Keratinocyte (primary cell): Measurements from ENCODE around the gene RND3. TPM values are rescaled to one million over a fixed set of nuclear protein-coding genes. Genes with fewer than 3 reads are reported as not detected.

ENCODE experiments used
- DNase-seq: peaks from one replicate; pipeline ENCODE4 v3.0.0-alpha.2; 2011; ENCODE audit warnings: low read depth, missing footprints, low spot score
- FAIRE-seq: peaks from 2 replicates; lab custom pipeline; 2011; peaks lifted over from hg19 to GRCh38; lab: Jason Lieb, UNC
- H2AFZ ChIP-seq: 2 replicates; pipeline ENCODE4 v1.6.0; 2012; ENCODE audit warnings: low read length, control low read depth, inconsistent platforms; ENCODE audit not compliant: control insufficient read depth
- H3K27ac ChIP-seq: 2 replicates; pipeline ENCODE4 v1.5.1; 2011; ENCODE audit warnings: low read length; ENCODE audit not compliant: control insufficient read depth, insufficient read depth
- H3K27me3 ChIP-seq: 3 replicates; pipeline ENCODE4 v1.6.0; 2011; ENCODE audit warnings: low read length; ENCODE audit not compliant: control insufficient read depth, insufficient read depth; ENCODE audit errors: extremely low read depth
- H3K36me3 ChIP-seq, 2 experiments: 2 replicates in 1 of 2; 3 replicates in 1 of 2; pipeline ENCODE4 v1.5.1; 2011; ENCODE audit warnings: low read length in 2 of 2, mild to moderate bottlenecking in 1 of 2; ENCODE audit not compliant: control insufficient read depth in 2 of 2, insufficient read depth in 2 of 2; ENCODE audit errors: extremely low read depth in 1 of 2
- H3K4me1 ChIP-seq: 3 replicates; pipeline ENCODE4 v1.5.1; 2011; ENCODE audit warnings: low read length; ENCODE audit not compliant: control insufficient read depth, insufficient read depth; ENCODE audit errors: extremely low read depth
- H3K4me2 ChIP-seq: 3 replicates; pipeline ENCODE4 v1.6.0; 2011; ENCODE audit warnings: low read depth, low read length; ENCODE audit not compliant: control insufficient read depth, insufficient read depth; ENCODE audit errors: extremely low read depth
- H3K4me3 ChIP-seq, 3 experiments: fragments of 200-600 bp in 1 of 3; sonication (generic) in 1 of 3; 2 replicates in 2 of 3; 3 replicates in 1 of 3; pipeline ENCODE4 v1.5.1; 2011 to 2016; ENCODE audit warnings: low read length in 3 of 3, mild to moderate bottlenecking in 3 of 3, control low read depth in 2 of 3, inconsistent platforms in 1 of 3, low read depth in 1 of 3, mixed read lengths in 1 of 3, mixed run types in 1 of 3, moderate library complexity in 1 of 3; ENCODE audit not compliant: control insufficient read depth in 2 of 3, insufficient read depth in 2 of 3; ENCODE audit errors: extremely low read depth in 1 of 3
- H3K79me2 ChIP-seq: 2 replicates; pipeline ENCODE4 v1.6.0; 2012; ENCODE audit warnings: low read length; ENCODE audit not compliant: control insufficient read depth, insufficient read depth
- H3K9ac ChIP-seq: 3 replicates; pipeline ENCODE4 v1.6.0; 2011; ENCODE audit warnings: low read length; ENCODE audit not compliant: control insufficient read depth, insufficient read depth; ENCODE audit errors: extremely low read depth
- H3K9me1 ChIP-seq: 3 replicates; pipeline ENCODE4 v1.6.0; 2011; ENCODE audit warnings: low read length; ENCODE audit not compliant: control insufficient read depth, insufficient read depth; ENCODE audit errors: extremely low read depth
- H3K9me3 ChIP-seq: 2 replicates; pipeline ENCODE4 v1.5.1; 2012; ENCODE audit warnings: low read depth, low read length; ENCODE audit not compliant: control insufficient read depth
- H4K20me1 ChIP-seq: 3 replicates; pipeline ENCODE4 v1.6.0; 2011; ENCODE audit warnings: low read length; ENCODE audit not compliant: control insufficient read depth, insufficient read depth; ENCODE audit errors: extremely low read depth
- EZH2 ChIP-seq: IDR thresholded peaks from one replicate; pipeline ENCODE4 v1.6.1; 2012; ENCODE audit warnings: inconsistent platforms, mild to moderate bottlenecking, low read length, moderate library complexity
- dilution Hi-C: fragments of 300-500 bp; cut with MboI; formaldehyde crosslinking; loops from one replicate; pipeline ENCODE4 v1.7.0; 2020; ENCODE audit warnings: low sequenced_read_pairs; ENCODE audit not compliant: extremely low pct_ligation_motif_present
- polyA plus RNA-seq, 5 experiments: library from polyadenylated mRNA; depleted of rRNA in 3 of 5; stranded (reverse) in 3 of 5; stranded (forward) in 1 of 5; unstranded in 1 of 5; fragments of >200 nt; gene quantifications; 1 replicate in 1 of 5; 2 replicates in 3 of 5; 3 replicates in 1 of 5; pipeline versions ENCODE4 v1.2.1 to v1.2.3, GENCODE V29; 2011 to 2012; ENCODE audit warnings: missing spikeins in 2 of 5, low read depth in 1 of 5, low replicate concordance in 1 of 5
- TF ChIP-seq, protein P1 (sequence below), 3 experiments: IDR thresholded peaks in 1 of 3; conservative IDR thresholded peaks in 1 of 3; optimal IDR thresholded peaks in 1 of 3; 2 replicates in 2 of 3; 3 replicates in 1 of 3; pipeline versions ENCODE3 to v1.5.1; 2011; ENCODE audit warnings: low read length in 3 of 3, mild to moderate bottlenecking in 3 of 3, moderate library complexity in 2 of 3, control low read depth in 1 of 3, inconsistent platforms in 1 of 3; ENCODE audit not compliant: insufficient read depth in 2 of 3; ENCODE audit errors: extremely low read depth in 1 of 3

Gene RND3
- polyA plus RNA-seq, 1 donor (not counting 4 experiments of a cell fraction or from before 2014, with no cell fraction given), result 202 TPM

DNA sequence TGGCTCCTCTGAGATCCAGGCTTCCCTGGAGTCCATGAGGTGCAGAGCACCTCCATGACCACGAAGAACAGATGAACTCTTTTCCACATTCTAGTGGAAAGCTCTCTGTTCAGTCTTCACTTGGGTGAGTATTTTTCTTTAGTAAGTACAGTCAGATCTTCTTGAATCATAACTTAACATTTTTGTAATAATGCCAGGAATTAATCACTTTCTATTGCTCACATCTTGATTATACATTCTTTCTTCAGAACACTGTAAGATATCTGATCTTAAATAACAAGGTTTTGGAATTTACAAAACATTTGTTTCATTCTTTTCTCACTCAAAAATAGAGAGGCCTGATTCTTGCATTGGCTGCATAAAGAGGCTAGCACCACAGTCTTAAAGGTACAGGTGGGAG lies 45.4 kb upstream of the RND3 start:
- H4K20me1 ChIP-seq, result no peaks in the 10 kb centered on the region
- H3K4me1 ChIP-seq, result peaks cover 49% of the 10 kb centered on the region
- H2AFZ ChIP-seq, result no peak overlapping the region
- no peak overlapping the region for H3K9ac ChIP-seq
- peak overlapping the region; percentile 22 for H3K27ac ChIP-seq
- H3K79me2 ChIP-seq, result no peaks in the 10 kb centered on the region
- dilution Hi-C loops, result no loop called here
- H3K27me3 ChIP-seq, result no peaks in the 10 kb centered on the region
- TF ChIP-seq, protein P1, sequence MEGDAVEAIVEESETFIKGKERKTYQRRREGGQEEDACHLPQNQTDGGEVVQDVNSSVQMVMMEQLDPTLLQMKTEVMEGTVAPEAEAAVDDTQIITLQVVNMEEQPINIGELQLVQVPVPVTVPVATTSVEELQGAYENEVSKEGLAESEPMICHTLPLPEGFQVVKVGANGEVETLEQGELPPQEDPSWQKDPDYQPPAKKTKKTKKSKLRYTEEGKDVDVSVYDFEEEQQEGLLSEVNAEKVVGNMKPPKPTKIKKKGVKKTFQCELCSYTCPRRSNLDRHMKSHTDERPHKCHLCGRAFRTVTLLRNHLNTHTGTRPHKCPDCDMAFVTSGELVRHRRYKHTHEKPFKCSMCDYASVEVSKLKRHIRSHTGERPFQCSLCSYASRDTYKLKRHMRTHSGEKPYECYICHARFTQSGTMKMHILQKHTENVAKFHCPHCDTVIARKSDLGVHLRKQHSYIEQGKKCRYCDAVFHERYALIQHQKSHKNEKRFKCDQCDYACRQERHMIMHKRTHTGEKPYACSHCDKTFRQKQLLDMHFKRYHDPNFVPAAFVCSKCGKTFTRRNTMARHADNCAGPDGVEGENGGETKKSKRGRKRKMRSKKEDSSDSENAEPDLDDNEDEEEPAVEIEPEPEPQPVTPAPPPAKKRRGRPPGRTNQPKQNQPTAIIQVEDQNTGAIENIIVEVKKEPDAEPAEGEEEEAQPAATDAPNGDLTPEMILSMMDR (optimal IDR thresholded peaks at IDR 0.05 in 1 of 3, IDR thresholded peaks at IDR 0.05 in 1 of 3, conservative IDR thresholded peaks at IDR 0.05 in 1 of 3; ENCODE audit: extremely low read depth in 1 of 3, insufficient read depth in 2 of 3, low read length in 3 of 3), result no peak
- no peak for TF ChIP-seq EZH2
- no peaks in the 10 kb centered on the region for H3K9me1 ChIP-seq
- H3K4me2 ChIP-seq, result no peak overlapping the region
- FAIRE-seq (peak; percentile 41), DNase-seq (no peak)
- no peaks in the 10 kb centered on the region for H3K36me3 ChIP-seq
- no peaks in the 10 kb centered on the region for H3K9me3 ChIP-seq
- H3K4me3 ChIP-seq, result no peak overlapping the region

DNA sequence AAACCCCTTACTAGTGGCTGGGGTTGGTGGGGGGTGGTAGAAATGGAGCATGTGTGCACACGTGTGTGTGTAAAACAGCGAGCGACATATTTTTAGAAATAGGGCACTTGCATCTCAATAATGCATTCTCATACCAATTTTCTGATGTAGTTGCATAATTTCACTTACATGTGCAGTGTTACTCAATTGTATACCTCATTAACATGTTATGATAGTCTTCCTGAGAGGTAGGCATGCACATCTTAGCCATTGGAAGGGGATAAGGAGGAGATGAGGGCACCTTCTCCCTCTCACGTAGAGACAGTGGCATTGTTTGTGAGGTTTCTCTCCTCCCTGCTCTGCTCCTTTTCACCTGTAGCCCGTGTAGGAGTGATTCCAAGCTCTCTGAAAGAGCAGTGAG lies 44.6 kb upstream of the RND3 start:
- no peak for DNase-seq
- H3K79me2 ChIP-seq, result no peaks in the 10 kb centered on the region
- FAIRE-seq, result peak; percentile 67
- TF ChIP-seq, protein P1 (optimal IDR thresholded peaks at IDR 0.05 in 1 of 3, IDR thresholded peaks at IDR 0.05 in 1 of 3, conservative IDR thresholded peaks at IDR 0.05 in 1 of 3; ENCODE audit: extremely low read depth in 1 of 3, insufficient read depth in 2 of 3, low read length in 3 of 3), result no peak
- TF ChIP-seq EZH2, result no peak
- dilution Hi-C loops, result no loop called here
- H3K9me1 ChIP-seq, result no peaks in the 10 kb centered on the region
- H3K27ac ChIP-seq, result no peak overlapping the region
- peaks cover 54% of the 10 kb centered on the region for H3K4me1 ChIP-seq
- no peaks in the 10 kb centered on the region for H3K27me3 ChIP-seq
- no peak overlapping the region for H3K4me2 ChIP-seq
- H3K9ac ChIP-seq, result no peak overlapping the region
- H3K4me3 ChIP-seq, result no peak overlapping the region
- no peaks in the 10 kb centered on the region for H4K20me1 ChIP-seq
- no peaks in the 10 kb centered on the region for H3K36me3 ChIP-seq
- H2AFZ ChIP-seq, result no peak overlapping the region
- H3K9me3 ChIP-seq, result no peaks in the 10 kb centered on the region
